ENCODE results near the gene OR52A1.

- TF ChIP-seq CTCF (IDR thresholded peaks at IDR 0.05) (no peak), ZNF232 (CRISPR knock-in tag; IDR thresholded peaks at IDR 0.05) (no peak), ZNF396 (CRISPR knock-in tag; IDR thresholded peaks at IDR 0.05; ENCODE audit: borderline replicate concordance) (no peak), ARID4B (CRISPR knock-in tag; IDR thresholded peaks at IDR 0.05; ENCODE audit: borderline replicate concordance) (no peak), ELF4 (CRISPR knock-in tag; IDR thresholded peaks at IDR 0.05; ENCODE audit: low read depth) (no peak), FOXJ3 (CRISPR knock-in tag; IDR thresholded peaks at IDR 0.05; ENCODE audit: borderline replicate concordance) (no peak)
Measured at GRCh38 chr11:5136261-5136660, 18.3 kb downstream of the OR52A1 start.

Measured in WTC11 (cell line).